ENCODE measurements around the gene GCHFR.

GCHFR gene

GRCh38 chr15:40721701-40722100, 42.2 kb upstream of the GCHFR start:
- CTCF ChIA-PET = interaction anchor here (1.0 kb wide), 1 partner anchor 214 kb away, joined by 3 read pairs; no protein-coding TSS in a partner anchor
- POLR2A ChIA-PET = no interaction called here
- TF ChIP-seq ZNF214 (tag by site-specific recombination; IDR thresholded peaks at IDR 0.05; ENCODE audit: borderline replicate concordance) (no peak), ZNF341 (tag by site-specific recombination; IDR thresholded peaks at IDR 0.05; ENCODE audit: low read depth) (no peak), ZSCAN4 (tag by site-specific recombination; IDR thresholded peaks at IDR 0.05) (no peak), ZNF600 (tag by site-specific recombination; IDR thresholded peaks at IDR 0.05) (no peak), ZBTB8A (tag by site-specific recombination; IDR thresholded peaks at IDR 0.05) (no peak), ZNF155 (tag by site-specific recombination; IDR thresholded peaks at IDR 0.05) (no peak), REPIN1 (tag by site-specific recombination; IDR thresholded peaks at IDR 0.05; ENCODE audit: low read depth) (no peak), ZFP41 (tag by site-specific recombination; IDR thresholded peaks at IDR 0.05; ENCODE audit: borderline replicate concordance) (no peak), ZNF302 (tag by site-specific recombination; IDR thresholded peaks at IDR 0.05; ENCODE audit: low read depth) (no peak), ZNF26 (tag by site-specific recombination; IDR thresholded peaks at IDR 0.05) (no peak), ZNF2 (tag by site-specific recombination; IDR thresholded peaks at IDR 0.05) (no peak), ZNF792 (tag by site-specific recombination; IDR thresholded peaks at IDR 0.05) (no peak), YY1 (tag by site-specific recombination; IDR thresholded peaks at IDR 0.05) (no peak), ZSCAN16 (tag by site-specific recombination; IDR thresholded peaks at IDR 0.05) (no peak), ZFP69B (tag by site-specific recombination; IDR thresholded peaks at IDR 0.05) (no peak), ZNF501 (tag by site-specific recombination; IDR thresholded peaks at IDR 0.05) (no peak)
- no peaks in the 10 kb centered on the region for H3K9me3 ChIP-seq (ENCODE audit: control insufficient read depth, insufficient read depth, low read depth, low read length)
- no peak overlapping the region for H3K4me3 ChIP-seq (ENCODE audit: low read depth, low read length)
- no peaks in the 10 kb centered on the region for H3K4me1 ChIP-seq (ENCODE audit: control insufficient read depth, insufficient read depth, low read length)
- H3K36me3 ChIP-seq (ENCODE audit: control insufficient read depth in 2 of 2, insufficient read depth in 1 of 2, low read length in 2 of 2) = peaks cover 10 to 30% of the 10 kb centered on the region in 2 experiments; a peak in 2 of 3 replicates
- H3K27ac ChIP-seq (ENCODE audit: extremely low read depth, low read depth, low read length) = no peak overlapping the region

DNA sequence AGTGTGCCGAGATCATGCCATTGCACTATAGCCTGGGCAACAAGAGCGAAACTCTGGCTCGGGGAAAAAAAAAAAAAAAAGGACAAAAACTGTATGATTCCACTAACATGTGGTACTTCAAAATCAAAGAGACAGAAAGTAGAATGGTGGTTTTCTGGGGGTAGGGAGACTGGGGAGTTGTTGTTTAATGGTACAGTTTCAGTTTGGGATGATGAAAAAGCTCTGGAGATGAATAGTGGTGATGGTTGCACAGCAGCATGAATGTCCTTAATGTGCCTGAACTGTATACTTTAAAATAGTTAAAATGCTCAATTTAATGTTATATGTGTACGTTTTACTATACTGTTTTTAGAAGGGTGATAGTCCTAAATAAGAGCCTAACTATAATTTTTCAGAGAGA, 41.5 kb upstream of the GCHFR start:
- Histone ChIP-seq H3K4me1 (ENCODE audit: control insufficient read depth, insufficient read depth, low read length) (no peaks in the 10 kb centered on the region), H3K36me3 (ENCODE audit: control insufficient read depth in 2 of 2, insufficient read depth in 1 of 2, low read length in 2 of 2) (peaks cover 10 to 30% of the 10 kb centered on the region in 2 experiments; a peak in 2 of 3 replicates), H3K9me3 (ENCODE audit: control insufficient read depth, insufficient read depth, low read depth, low read length) (no peaks in the 10 kb centered on the region), H3K4me3 (ENCODE audit: low read depth, low read length) (no peak overlapping the region), H3K27ac (ENCODE audit: extremely low read depth, low read depth, low read length) (no peak overlapping the region)
- ChIA-PET CTCF (interaction anchor here (0.6 kb wide), 1 partner anchor 79 kb away, joined by 6 read pairs; no protein-coding TSS in a partner anchor), POLR2A (interaction anchor here (0.6 to 0.9 kb wide), 2 partner anchors 10 to 27 kb away, joined by 3 to 4 read pairs; partner anchors contain the start of gene RAD51)
- TF ChIP-seq ZNF776 (tag by site-specific recombination; IDR thresholded peaks at IDR 0.05; ENCODE audit: borderline replicate concordance) (no peak), OVOL3 (tag by site-specific recombination; IDR thresholded peaks at IDR 0.05) (no peak), ZNF423 (tag by site-specific recombination; IDR thresholded peaks at IDR 0.05) (no peak), ZBTB49 (tag by site-specific recombination; IDR thresholded peaks at IDR 0.05; ENCODE audit: low read depth) (no peak), KLF9 (tag by site-specific recombination; IDR thresholded peaks at IDR 0.05; ENCODE audit: low read depth) (no peak), INSM2 (tag by site-specific recombination; IDR thresholded peaks at IDR 0.05) (no peak), MZF1 (tag by site-specific recombination; IDR thresholded peaks at IDR 0.05; ENCODE audit: borderline replicate concordance) (no peak), ZNF548 (tag by site-specific recombination; IDR thresholded peaks at IDR 0.05) (no peak), ZEB2 (tag by site-specific recombination; IDR thresholded peaks at IDR 0.05) (no peak), ZNF138 (tag by site-specific recombination; IDR thresholded peaks at IDR 0.05; ENCODE audit: borderline replicate concordance) (no peak), ZSCAN23 (tag by site-specific recombination; IDR thresholded peaks at IDR 0.05) (no peak), ZNF394 (tag by site-specific recombination; IDR thresholded peaks at IDR 0.05; ENCODE audit: borderline replicate concordance) (no peak)
- TF ChIP-seq, protein P1, sequence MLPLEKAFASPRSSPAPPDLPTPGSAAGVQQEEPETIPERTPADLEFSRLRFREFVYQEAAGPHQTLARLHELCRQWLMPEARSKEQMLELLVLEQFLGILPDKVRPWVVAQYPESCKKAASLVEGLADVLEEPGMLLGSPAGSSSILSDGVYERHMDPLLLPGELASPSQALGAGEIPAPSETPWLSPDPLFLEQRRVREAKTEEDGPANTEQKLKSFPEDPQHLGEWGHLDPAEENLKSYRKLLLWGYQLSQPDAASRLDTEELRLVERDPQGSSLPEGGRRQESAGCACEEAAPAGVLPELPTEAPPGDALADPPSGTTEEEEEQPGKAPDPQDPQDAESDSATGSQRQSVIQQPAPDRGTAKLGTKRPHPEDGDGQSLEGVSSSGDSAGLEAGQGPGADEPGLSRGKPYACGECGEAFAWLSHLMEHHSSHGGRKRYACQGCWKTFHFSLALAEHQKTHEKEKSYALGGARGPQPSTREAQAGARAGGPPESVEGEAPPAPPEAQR (tag by site-specific recombination; IDR thresholded peaks at IDR 0.05) = no peak

Measured in HEK293 (cell line).